ENCODE results near the gene FAM174B. TPM values are rescaled to one million over a fixed set of nuclear protein-coding genes. Genes with fewer than 3 reads are reported as not detected.
"Not testable (repeated sequence)": the region's sequence is repeated elsewhere in the genome, so short reads cannot be mapped to it uniquely, and the experiment has no call there.

The FAM174B gene
- total RNA-seq, 2 experiments from 2014 or later = 2.5 to 3.3 TPM

DNA sequence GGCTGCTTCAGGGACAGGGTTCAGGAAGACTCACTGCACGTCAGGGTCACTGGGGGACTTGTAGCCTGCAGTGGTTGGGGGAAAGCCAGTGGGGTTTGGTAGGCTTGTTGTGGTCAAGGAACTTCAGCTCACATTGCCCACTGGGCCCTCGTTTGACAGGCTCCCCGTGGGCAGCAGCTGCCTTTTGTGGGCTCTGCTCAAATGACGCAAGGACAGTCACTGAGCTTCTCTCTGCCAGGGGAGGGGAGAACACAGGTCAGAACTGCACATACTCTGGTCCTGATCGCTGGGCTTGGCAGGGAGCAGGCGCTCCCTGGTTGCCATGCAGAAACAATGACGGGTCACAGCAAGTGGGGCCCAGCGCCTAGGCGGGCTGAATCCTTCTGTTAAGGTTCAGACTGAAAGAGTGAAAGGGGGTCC lies 45.5 kb downstream of the FAM174B start:
- Mint-ChIP-seq H3K4me1 (ENCODE audit: low read depth) (no peaks in the 10 kb centered on the region), H3K4me3 (no peak overlapping the region), H3K27ac (no peak overlapping the region)

DNA sequence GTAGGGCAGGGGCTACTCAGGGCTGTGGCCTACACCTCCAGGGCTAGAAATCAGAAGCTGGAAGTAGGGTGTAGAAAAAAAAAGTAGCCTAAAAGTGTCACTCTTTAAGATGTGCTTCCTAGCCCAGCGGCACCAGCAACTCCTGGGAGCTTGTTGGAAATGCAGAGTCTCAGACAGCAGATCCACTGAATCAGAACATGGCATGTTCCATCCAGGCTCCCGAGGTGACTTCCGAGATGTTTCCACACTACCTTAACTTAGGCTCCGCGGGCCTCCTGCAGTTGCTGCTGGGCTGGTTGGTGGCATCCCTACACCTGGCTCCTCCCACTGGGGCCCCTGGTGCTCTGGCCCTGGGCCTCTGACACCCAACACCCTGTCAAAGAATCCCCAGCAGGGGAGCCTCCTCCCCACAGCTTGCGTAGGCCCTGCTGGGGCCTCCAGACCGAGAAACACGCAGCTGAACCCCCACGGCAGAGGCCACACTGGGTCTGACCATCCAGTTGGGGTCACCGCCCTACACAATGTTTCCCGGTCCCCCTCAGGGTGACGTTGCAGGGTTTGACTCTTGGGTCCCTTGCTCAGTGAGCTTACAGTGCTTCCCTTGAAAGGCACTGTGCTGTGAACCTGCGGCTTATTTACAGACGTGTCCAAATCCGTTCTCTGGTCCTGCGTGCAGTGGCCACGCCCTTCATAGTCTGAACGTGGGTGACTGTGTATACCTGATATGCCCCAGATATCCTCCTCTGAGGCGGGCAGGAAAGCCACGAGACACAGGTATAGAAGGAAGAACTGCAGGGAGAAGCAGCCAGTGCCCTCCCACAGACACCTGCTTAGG lies 46.5 kb downstream of the FAM174B start:
- no peaks in the 10 kb centered on the region for H3K27me3 Mint-ChIP-seq (ENCODE audit: low read depth)
- H3K9me3 Mint-ChIP-seq (ENCODE audit: insufficient read depth) = no peaks in the 10 kb centered on the region
- H3K36me3 Mint-ChIP-seq (ENCODE audit: low read depth) = no peaks in the 10 kb centered on the region
- DNase-seq (no peak), ATAC-seq (no peak)
- CTCF ChIA-PET = no interaction called here
- no peak overlapping the region for H3K27ac Mint-ChIP-seq
- H3K4me3 Mint-ChIP-seq = no peak overlapping the region
- H3K4me1 Mint-ChIP-seq (ENCODE audit: low read depth) = no peaks in the 10 kb centered on the region
- POLR2A ChIA-PET = interaction anchor here (0.6 kb wide), 1 partner anchor 1399 kb away, joined by 3 read pairs; no protein-coding TSS in a partner anchor

More for the DNA sequence above, 45.5 kb downstream of the FAM174B start:
- Mint-ChIP-seq H3K27me3 (ENCODE audit: low read depth) (no peaks in the 10 kb centered on the region), H3K36me3 (ENCODE audit: low read depth) (no peaks in the 10 kb centered on the region), H3K9me3 (ENCODE audit: insufficient read depth) (no peaks in the 10 kb centered on the region)
- DNase-seq (no peak), ATAC-seq (no peak)
- ChIA-PET POLR2A (no interaction called here), CTCF (no interaction called here)

DNA sequence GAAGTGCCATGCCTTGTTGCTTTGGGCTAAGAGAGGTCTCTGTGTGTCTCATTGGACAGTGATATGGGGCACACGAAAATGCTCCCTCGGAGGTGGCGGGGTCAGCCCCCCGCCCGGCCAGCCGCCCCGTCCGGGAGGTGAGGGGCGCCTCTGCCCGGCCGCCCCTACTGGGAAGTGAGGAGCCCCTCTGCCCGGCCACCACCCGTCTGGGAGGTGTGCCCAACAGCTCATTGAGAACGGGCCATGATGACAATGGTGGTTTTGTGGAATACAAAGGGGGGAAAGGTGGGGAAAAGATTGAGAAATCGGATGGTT lies 48.8 kb downstream of the FAM174B start:
- H3K4me1 Mint-ChIP-seq (ENCODE audit: low read depth); H3K36me3 Mint-ChIP-seq (ENCODE audit: low read depth); CTCF ChIA-PET; POLR2A ChIA-PET; H3K9me3 Mint-ChIP-seq (ENCODE audit: insufficient read depth); H3K4me3 Mint-ChIP-seq; H3K27me3 Mint-ChIP-seq (ENCODE audit: low read depth); ATAC-seq; DNase-seq; H3K27ac Mint-ChIP-seq: not testable (repeated sequence)

DNA sequence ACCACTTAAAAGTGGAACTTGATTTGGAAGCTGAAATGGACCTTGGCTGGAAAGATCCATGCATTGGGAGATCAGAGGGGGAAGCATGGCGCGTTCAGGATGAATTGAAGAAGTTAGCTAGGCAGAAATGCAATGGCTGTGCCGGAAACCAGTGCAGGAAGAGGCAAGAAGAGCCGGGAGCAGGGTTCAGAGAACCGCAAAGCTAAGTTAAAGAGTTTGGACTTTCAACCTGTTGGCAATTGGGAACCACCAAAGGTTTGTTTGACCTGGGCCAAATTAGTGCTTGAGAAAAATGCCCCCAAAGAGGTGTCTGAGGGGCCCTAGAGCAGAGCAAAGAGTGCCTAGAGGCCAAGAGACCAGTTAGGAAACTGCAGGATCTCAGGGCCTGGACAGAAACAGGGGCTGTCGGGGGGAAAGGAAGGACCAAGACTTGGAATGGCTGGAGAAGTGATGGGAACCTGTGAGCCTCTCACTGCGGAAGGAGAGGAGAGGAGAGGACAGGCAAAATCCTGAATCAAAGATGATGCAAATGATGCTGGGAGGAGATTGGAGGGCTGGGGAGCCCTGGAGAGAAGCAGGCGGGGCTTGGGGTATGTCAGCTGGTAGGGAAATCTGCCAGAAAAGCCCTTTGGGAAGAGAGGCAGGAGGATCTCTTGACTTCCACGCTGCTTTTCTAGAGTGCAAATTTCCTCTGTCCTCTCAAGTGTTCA lies 49.3 kb downstream of the FAM174B start:
- Mint-ChIP-seq H3K27ac (no peak overlapping the region), H3K9me3 (ENCODE audit: insufficient read depth) (no peaks in the 10 kb centered on the region), H3K36me3 (ENCODE audit: low read depth) (no peaks in the 10 kb centered on the region), H3K4me1 (ENCODE audit: low read depth) (no peaks in the 10 kb centered on the region), H3K4me3 (no peak overlapping the region), H3K27me3 (ENCODE audit: low read depth) (no peaks in the 10 kb centered on the region)
- ATAC-seq = no peak
- DNase-seq = no peak
- POLR2A ChIA-PET = no interaction called here
- CTCF ChIA-PET = no interaction called here

DNA sequence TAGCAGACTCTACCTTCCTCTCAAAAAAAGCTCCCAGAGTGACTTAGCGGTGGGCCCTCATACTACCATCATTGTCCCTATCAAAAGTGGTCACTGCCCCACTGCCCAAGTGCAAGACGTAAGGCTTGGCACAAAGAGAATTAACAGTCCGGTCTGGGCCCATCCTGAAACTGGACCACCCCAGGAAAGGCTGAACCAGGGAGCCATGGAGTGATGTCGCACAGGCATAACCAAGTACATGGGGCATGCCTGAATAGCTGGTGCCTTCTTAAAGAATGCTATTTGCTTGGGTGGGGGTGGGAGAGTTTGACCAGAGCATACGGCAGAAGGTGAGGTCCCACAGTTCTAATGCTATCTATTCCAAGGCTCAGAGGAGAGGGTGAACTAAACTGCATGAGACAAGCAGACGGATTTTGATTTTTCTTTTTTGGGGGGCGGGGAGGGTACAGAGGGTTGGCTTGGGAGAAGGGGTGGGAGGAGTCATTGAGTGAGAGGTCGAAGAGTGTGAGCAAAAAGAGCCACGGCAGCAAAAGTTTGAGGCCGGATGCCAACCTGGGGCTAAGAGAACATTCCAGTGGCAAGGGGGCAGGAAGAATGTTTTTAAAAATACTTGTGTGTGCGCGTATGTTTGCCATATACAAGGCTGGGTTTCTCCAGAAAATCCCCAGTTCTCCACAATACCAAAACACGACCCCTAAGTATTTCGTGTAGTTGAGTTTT lies 50.2 kb downstream of the FAM174B start:
- no peak overlapping the region for H3K27ac Mint-ChIP-seq
- no peak for DNase-seq
- ChIA-PET POLR2A (no interaction called here), CTCF (no interaction called here)
- H3K9me3 Mint-ChIP-seq (ENCODE audit: insufficient read depth) = no peaks in the 10 kb centered on the region
- H3K27me3 Mint-ChIP-seq (ENCODE audit: low read depth) = no peaks in the 10 kb centered on the region
- H3K4me3 Mint-ChIP-seq = no peak overlapping the region
- H3K4me1 Mint-ChIP-seq (ENCODE audit: low read depth) = no peaks in the 10 kb centered on the region
- ATAC-seq = no peak
- H3K36me3 Mint-ChIP-seq (ENCODE audit: low read depth) = no peaks in the 10 kb centered on the region

DNA sequence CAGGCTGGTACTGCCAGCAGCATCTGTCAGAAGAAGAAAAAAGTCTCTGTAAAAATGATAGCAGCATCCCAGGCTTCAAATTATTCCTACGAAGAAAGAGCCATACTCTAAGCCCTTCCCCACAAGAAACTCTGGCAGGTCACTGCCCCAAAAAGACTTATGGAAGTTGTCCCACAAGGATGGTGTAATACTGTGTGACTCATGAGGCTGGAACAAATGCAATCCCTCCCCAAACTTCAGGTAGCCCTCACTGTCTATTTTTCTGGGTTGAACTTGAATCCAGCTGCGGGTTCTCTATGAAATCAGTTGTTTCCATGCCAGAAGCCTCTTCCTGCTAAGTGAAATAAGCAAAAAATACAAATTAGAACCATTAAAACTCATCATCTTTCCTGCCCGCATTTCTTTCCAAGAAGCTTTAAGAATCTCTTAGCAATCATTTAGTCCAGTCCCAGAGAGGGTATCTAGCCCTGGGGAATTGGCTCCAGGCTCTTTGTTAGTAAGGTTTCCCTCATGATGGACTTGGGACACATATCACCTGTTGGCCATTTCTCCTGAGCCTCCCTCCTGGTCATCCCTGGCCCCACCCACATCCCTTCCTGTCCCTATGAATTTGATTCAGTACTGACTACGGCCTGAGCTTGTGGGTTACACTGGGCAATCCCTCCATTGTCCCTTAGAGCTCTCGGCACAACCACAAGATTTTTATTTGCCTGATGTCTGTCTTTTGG lies 51.7 kb downstream of the FAM174B start:
- no peak for ATAC-seq
- POLR2A ChIA-PET = no interaction called here
- Mint-ChIP-seq H3K4me1 (ENCODE audit: low read depth) (peaks cover 5% of the 10 kb centered on the region), H3K27ac (no peak overlapping the region), H3K27me3 (ENCODE audit: low read depth) (no peaks in the 10 kb centered on the region), H3K4me3 (no peak overlapping the region), H3K9me3 (ENCODE audit: insufficient read depth) (no peaks in the 10 kb centered on the region), H3K36me3 (ENCODE audit: low read depth) (no peaks in the 10 kb centered on the region)
- no peak for DNase-seq
- CTCF ChIA-PET = no interaction called here

DNA sequence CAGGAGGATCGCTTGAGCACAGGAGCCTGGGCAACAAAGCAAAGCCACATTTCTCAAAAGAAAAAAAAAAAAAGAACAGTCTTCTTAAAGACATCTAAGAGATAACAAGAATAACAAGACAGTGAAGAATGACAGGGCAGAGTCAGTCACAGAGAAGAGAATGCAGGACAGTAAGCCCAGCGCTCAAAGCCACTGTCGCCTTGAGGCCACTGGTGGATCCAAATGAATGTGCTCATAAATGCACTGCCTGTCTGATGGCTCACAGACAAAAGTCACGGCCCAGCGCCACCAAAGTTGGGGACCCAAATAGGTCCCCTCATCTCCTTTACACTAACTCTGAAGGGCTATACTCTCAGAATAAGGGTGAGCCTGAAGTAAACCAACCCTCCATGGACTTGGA lies 52.3 kb downstream of the FAM174B start:
- ATAC-seq (no peak), DNase-seq (no peak)
- ChIA-PET CTCF (no interaction called here), POLR2A (no interaction called here)
- Mint-ChIP-seq H3K4me1 (ENCODE audit: low read depth) (peaks cover 5% of the 10 kb centered on the region), H3K36me3 (ENCODE audit: low read depth) (no peaks in the 10 kb centered on the region), H3K4me3 (no peak overlapping the region), H3K9me3 (ENCODE audit: insufficient read depth) (no peaks in the 10 kb centered on the region), H3K27me3 (ENCODE audit: low read depth) (no peaks in the 10 kb centered on the region), H3K27ac (no peak overlapping the region)

DNA sequence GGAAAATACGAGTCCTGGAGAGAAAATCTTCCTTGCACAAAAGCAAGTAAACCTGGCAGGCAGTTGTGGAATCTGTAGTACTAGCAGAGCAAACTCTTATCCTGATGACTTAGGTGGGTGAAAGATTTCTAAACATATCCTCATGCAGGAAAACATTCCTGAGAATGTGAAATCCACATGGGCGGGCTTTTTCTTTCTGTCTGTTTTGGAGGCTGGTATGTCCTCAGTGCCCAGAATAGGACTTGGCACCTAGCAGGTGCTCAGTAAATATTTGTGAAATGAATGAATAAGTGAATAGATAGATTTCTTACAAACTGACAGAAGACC lies 53.3 kb downstream of the FAM174B start:
- no peaks in the 10 kb centered on the region for H3K9me3 Mint-ChIP-seq (ENCODE audit: insufficient read depth)
- H3K4me1 Mint-ChIP-seq (ENCODE audit: low read depth) = peaks cover 5% of the 10 kb centered on the region
- H3K36me3 Mint-ChIP-seq (ENCODE audit: low read depth) = no peaks in the 10 kb centered on the region
- POLR2A ChIA-PET = no interaction called here
- H3K27me3 Mint-ChIP-seq (ENCODE audit: low read depth) = no peaks in the 10 kb centered on the region
- no peak for DNase-seq
- no peak for ATAC-seq
- H3K27ac Mint-ChIP-seq = no peak overlapping the region
- H3K4me3 Mint-ChIP-seq = no peak overlapping the region
- CTCF ChIA-PET = no interaction called here

DNA sequence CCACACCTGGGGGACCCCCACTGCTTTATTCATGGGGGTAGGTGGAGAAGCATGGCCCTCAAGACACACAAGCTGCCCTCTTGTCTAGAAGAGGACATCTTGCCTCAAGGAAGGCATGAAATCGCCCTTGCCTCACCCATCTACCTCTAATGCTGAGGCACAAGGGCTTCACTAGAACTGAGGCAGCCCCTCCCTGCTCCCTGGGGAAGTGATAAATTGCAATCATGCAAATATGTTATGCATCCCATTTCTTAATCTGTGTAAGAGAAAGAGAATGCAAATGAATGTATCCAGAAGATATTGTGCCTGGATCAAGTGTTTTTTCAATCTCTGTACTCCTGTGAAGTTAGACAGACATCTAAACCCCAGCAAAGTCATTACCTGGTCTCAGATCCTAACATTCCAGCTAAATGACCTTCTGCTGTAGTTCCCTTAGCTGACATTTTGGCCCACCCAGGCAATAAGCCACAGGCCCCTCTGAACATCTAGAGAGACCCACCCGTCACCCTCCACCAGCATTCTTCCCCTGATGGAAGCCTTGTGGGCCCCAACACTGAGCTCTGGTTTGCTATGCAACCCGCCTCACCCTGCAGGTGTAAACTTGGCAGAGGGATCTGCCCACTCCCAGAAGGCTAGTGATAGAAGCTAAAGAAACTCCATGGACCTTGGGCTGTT lies 53.8 kb downstream of the FAM174B start:
- Mint-ChIP-seq H3K36me3 (ENCODE audit: low read depth) (no peaks in the 10 kb centered on the region), H3K4me1 (ENCODE audit: low read depth) (peaks cover 5% of the 10 kb centered on the region), H3K4me3 (no peak overlapping the region), H3K9me3 (ENCODE audit: insufficient read depth) (no peaks in the 10 kb centered on the region), H3K27ac (no peak overlapping the region), H3K27me3 (ENCODE audit: low read depth) (no peaks in the 10 kb centered on the region)
- ChIA-PET POLR2A (no interaction called here), CTCF (no interaction called here)
- ATAC-seq = no peak
- DNase-seq = no peak

DNA sequence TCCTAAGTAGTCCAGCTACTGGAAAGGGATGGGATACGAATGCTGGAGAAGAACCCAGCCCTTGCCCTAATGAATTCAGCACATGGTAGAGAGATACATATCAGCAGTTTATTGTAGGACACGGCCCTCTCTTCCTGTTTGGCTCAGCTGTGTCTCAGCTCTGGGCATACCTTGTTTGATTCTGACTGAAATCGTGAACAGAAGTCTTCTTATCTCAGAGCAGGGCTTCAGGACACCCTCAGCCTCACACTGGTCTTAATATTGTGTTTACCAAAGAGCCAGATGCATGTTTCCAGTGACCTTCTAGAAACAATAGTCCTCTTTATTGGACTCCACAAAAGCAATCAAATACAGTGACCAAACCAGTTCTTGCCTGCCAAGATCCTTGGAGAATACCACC lies 54.7 kb downstream of the FAM174B start:
- no peak overlapping the region for H3K27ac Mint-ChIP-seq
- CTCF ChIA-PET = no interaction called here
- peaks cover 5% of the 10 kb centered on the region for H3K4me1 Mint-ChIP-seq (ENCODE audit: low read depth)
- H3K27me3 Mint-ChIP-seq (ENCODE audit: low read depth) = no peaks in the 10 kb centered on the region
- DNase-seq (no peak), ATAC-seq (no peak)
- H3K9me3 Mint-ChIP-seq (ENCODE audit: insufficient read depth) = no peaks in the 10 kb centered on the region
- no peak overlapping the region for H3K4me3 Mint-ChIP-seq
- no peaks in the 10 kb centered on the region for H3K36me3 Mint-ChIP-seq (ENCODE audit: low read depth)
- POLR2A ChIA-PET = no interaction called here

DNA sequence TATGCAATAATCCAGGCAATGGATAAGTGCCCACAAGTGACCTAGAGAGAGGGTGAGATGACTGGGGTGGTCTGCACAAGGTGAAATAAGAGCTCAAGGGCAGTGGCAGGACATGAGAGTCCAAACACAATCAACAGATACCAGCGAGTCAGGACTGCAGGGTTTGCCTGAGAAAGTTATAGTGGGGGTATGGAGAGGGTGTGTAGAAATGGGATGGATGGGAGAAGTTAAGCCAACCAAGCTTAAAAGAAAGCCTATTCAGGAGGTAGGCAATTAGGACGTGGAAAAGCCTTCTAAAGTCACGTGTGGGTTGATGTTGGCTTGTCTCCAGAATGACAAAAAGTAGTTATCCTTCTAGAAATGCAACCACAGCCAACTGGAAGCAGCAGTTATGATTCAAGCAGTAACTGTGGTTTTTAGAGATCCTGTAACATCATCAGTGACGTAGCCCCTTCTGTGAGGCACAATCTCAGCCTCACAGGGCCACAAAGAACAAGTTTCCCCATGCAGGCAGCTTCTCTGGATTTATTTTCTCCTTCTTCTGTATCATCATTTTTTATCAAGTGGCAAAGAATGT lies 56.1 kb downstream of the FAM174B start:
- H3K9me3 Mint-ChIP-seq (ENCODE audit: insufficient read depth) = no peaks in the 10 kb centered on the region
- peaks cover 5% of the 10 kb centered on the region for H3K4me1 Mint-ChIP-seq (ENCODE audit: low read depth)
- ChIA-PET CTCF (no interaction called here), POLR2A (no interaction called here)
- ATAC-seq (no peak), DNase-seq (no peak)
- no peaks in the 10 kb centered on the region for H3K27me3 Mint-ChIP-seq (ENCODE audit: low read depth)
- H3K36me3 Mint-ChIP-seq (ENCODE audit: low read depth) = no peaks in the 10 kb centered on the region
- no peak overlapping the region for H3K27ac Mint-ChIP-seq
- no peak overlapping the region for H3K4me3 Mint-ChIP-seq
